IPS-18c (cell line): ENCODE results near the gene UPF1.

Source experiments
- H3K4me3 ChIP-seq: 2 replicates; pipeline ENCODE4 v1.7.0; 2013; ENCODE audit warnings: low read depth, mild to moderate bottlenecking, low read length, moderate library complexity; ENCODE audit not compliant: insufficient read depth
- H3K9me3 ChIP-seq: one replicate; pipeline ENCODE4 v1.6.1; 2013; ENCODE audit warnings: mild to moderate bottlenecking, low read length, moderate library complexity; ENCODE audit not compliant: control insufficient read depth, insufficient read depth

The UPF1 gene

DNA sequence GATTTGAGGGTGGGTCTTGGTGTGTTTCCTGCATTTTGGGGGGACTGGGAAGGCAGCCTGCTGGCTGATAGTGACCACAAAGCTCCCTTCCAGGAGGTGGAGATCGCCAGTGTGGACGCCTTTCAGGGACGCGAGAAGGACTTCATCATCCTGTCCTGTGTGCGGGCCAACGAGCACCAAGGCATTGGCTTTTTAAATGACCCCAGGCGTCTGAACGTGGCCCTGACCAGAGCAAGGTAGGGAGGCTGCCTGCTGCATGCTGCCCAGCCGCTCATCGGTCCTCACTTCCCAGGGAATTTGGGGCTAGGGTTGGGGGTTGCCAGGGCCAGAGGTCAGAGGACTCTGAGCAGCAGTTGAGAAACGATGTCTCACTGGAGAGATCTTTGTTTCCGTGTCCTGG is 30.2 kb downstream of the UPF1 start:
- no peaks in the 10 kb centered on the region for H3K9me3 ChIP-seq
- no peak overlapping the region for H3K4me3 ChIP-seq

DNA sequence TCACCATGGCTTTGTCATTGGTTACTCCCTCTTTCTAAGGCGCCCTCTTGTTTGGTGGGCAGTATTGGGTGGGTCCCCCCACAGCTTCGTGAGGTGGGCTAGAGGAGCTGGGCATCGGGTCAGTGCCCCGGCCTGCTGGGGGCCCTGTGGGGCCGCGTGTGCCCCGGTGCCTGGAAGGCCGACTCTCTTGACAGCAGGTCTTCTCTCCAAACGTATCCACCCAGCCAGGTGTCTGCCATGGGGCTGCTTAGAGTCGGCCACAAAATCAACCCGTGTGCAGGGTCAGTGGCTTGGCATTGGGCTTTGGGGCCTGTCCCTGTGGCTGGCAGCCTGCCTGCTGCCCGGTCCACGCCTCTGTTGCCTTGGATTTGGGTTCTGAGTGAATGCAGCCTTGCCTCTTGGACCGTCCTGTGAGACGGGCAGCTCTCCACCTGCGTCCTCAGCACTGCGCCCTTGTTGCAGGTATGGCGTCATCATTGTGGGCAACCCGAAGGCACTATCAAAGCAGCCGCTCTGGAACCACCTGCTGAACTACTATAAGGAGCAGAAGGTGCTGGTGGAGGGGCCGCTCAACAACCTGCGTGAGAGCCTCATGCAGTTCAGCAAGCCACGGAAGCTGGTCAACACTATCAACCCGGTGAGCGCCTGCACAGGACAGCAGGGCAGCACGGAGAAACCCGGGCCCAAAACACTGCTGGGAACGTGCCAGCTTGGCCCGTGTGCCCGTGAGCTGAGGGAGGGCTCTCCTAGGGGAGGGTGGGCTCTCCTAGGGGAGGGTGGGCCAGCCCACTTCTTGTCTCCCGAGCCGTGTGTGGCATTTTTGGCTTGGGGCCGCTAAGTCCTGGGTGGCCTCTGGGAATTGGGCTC is 31.4 kb downstream of the UPF1 start:
- Histone ChIP-seq H3K9me3 (no peaks in the 10 kb centered on the region), H3K4me3 (no peak overlapping the region)

DNA sequence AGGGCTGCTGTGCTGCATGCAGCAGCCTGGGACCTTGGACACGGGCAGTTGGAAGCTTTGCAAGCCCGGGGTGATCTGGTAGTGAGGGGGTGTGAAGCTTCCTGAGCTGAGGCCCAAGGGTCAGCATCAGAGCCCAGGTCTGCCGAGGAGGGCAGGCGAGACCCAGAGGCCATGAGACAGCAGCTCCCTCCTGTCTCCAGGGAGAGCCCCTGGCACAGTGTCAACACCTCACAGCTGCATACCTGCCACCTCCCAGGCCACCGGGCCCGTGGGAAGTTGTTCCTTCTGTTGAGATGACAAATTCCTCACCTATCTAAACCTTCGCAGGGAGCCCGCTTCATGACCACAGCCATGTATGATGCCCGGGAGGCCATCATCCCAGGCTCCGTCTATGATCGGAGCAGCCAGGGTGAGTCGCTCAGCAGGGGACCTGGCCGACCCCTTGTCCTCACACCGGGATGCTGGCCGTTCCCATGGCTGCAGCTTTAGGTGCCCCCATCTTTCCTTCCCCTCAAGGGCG is 32.1 kb downstream of the UPF1 start:
- no peak overlapping the region for H3K4me3 ChIP-seq

DNA sequence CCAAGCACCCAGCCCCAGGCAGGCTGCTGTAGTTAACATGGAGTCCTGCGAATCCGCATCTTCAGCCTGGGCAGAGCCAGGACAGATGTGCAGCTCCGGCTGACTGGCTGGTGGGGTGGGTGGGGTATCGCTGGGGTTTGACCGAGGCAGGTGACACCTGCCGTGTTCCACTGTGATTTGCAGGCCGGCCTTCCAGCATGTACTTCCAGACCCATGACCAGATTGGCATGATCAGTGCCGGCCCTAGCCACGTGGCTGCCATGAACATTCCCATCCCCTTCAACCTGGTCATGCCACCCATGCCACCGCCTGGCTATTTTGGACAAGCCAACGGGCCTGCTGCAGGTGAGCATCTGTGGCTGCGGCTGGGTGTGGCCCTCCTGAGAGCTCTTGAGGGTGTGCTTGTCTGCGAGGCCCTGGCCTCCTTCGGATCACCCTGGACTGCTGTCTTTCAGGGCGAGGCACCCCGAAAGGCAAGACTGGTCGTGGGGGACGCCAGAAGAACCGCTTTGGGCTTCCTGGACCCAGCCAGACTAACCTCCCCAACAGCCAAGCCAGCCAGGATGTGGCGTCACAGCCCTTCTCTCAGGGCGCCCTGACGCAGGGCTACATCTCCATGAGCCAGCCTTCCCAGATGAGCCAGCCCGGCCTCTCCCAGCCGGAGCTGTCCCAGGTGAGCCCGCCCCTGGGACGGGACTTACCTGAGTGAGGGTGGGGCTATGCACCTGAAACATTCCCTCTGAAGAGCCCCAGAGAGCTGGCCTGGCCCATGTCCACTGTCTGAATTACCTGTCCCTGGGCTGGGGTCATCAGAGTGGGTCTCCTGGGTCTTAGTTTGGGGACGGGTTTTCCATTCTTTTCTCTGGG is 33.6 kb downstream of the UPF1 start:
- Histone ChIP-seq H3K9me3 (no peaks in the 10 kb centered on the region), H3K4me3 (no peak overlapping the region)

More for the DNA sequence above, 32.1 kb downstream of the UPF1 start:
- H3K9me3 ChIP-seq = no peaks in the 10 kb centered on the region

DNA sequence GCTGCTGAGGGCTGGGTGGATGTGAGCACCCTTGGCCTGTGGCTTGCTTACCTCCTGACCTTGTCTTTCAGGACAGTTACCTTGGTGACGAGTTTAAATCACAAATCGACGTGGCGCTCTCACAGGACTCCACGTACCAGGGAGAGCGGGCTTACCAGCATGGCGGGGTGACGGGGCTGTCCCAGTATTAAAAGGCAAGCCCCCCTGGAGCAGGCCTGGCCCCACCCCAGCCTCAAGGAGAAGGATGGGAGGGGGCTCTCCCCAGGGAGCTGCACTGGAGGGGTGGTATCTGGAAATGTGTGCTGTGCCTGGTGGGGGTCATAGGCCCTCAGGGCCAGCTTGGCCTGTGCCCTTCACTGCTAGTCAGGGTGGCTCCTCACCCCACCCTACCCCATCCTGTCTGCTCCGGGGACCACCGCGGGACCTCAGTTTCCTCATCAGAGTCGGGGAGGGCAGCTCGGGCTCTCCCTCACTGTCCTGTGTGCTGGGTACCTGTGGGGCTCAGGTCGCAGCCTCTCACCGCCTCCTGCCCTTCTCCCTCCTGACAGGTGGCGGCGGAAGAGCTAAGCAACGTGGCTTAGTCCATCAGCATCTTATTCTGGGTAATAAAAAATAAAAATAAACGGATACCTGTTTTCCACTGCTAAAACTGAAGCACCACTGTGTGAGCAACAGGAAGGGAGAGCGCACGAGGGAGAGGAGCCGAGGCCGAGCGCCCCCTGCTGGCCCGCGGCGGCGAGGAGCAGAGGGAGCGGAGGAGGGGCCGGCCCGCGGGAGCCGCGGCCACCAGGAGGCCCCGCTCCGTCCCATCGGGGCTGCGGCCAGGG is 34.4 kb downstream of the UPF1 start:
- no peaks in the 10 kb centered on the region for H3K9me3 ChIP-seq
- H3K4me3 ChIP-seq = no peak overlapping the region

DNA sequence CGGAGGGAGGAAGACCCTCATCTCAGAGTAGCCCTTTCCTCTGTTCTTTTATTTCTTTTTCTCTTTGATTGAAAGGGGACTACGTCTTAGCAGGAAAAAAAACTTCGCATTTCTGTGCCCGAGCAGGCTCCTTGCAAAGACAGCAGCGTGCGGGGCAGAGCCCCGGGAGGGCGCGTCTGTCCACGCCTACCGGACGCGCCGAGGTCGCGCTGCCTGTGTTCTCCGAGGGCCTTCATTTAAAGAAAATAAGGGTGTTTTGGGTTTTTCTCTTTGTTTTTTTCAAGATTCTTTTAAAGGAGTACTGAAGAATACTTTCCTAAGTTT is 35.0 kb downstream of the UPF1 start:
- H3K4me3 ChIP-seq = no peak overlapping the region
- H3K9me3 ChIP-seq = no peaks in the 10 kb centered on the region

DNA sequence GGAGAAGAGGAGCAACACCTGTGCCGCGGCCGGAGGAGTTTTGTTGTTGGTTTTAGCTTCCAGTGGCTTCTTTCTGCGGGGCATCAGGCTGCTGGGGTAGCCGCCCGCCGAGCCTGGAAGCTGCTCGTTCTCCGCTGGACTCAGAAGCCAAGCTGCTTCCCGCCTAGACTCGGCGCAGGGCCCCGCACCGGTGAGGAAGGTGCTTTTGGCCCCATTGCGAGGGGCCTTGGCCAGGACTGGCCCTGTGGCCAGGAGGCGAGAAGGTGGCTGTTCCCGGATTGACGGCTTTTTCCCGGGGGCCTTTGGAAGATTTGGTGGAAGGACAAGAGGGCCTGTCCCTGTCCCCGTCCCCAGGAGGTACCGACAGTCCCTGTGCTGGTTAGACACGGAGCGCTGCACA is 35.4 kb downstream of the UPF1 start:
- Histone ChIP-seq H3K4me3 (no peak overlapping the region), H3K9me3 (no peaks in the 10 kb centered on the region)

DNA sequence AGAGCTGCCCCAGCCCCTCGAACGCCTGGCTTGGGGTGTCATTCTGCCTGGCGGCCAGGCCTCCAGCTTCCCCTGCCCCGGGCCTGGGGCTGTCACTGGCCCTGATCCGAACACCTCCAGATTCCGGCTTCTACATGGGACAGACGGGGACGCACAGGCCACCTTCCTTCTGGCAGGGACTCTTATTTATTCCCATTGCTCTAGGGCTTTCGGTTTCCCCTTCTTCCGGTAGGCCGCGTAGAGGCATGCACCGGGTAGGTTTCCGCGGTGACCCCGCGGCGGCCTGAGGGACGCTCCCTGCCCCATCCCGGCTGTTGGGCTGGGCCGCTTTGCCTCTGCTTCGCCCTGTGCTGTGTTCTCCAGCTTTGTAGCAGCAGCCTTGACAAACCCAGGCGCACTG is 36.0 kb downstream of the UPF1 start:
- no peak overlapping the region for H3K4me3 ChIP-seq
- H3K9me3 ChIP-seq = no peaks in the 10 kb centered on the region

DNA sequence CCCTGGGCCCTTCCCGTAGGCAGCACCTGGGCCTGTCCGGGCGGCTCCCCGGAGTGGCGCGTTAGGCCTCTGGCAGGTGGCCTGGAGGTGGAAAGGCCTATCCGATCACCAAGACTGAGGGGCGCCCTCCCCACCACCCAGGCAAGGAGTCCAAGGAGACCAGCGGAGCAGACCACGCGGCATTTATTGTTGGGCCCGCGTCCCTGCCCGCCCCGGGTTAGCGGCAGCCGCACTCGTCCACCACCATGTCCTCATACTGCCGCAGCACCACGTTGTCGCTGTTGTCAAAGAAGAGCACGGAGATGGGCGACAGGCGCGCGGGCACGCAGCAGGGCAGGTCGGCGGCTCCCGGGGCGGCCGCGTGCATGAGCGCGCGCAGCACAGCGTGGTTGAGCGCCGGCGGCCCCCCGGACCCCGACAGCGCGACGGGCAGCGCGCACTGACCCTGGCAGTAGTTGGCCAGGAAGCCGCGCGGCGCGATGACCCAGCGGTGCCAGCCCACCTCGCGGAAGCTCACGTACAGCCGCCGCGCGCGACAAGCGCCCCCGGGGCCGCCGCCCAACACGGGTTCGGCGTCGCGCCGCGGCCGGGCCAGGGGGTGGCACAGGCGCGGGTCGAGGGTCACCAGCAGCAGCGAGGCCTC is 36.7 kb downstream of the UPF1 start:
- no peak overlapping the region for H3K4me3 ChIP-seq

DNA sequence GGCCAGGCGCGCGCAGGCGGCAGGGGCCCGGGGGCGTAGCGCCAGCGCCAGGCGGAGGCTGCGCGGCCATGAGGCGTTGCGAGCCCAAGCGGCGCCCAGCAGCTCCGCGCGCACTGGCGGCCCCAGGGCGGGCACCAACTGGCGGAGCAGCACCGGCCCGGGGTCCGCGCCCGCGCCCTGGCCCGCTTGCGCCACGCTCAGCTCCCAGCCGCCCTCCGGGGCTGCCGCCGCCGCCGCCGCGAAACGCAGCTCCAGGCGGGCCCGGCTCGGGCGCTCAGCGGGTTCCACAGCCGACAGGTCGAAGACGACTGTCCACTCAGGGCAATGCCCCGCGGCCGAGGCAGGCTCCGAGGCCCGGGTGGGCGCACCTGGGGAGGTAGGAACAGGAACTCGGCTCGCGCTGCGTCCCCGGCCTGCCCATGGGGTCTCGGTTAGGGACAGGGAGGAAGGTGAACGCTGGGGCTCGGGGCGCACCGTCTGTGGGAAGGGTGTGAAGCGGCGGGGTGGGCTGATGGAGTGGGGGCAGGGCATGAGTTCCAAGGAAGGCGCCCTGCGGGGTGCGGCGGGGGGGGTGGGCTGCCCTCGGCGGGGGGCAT is 37.4 kb downstream of the UPF1 start:
- H3K9me3 ChIP-seq = no peaks in the 10 kb centered on the region
- no peak overlapping the region for H3K4me3 ChIP-seq

More for the DNA sequence above, 36.7 kb downstream of the UPF1 start:
- no peaks in the 10 kb centered on the region for H3K9me3 ChIP-seq

DNA sequence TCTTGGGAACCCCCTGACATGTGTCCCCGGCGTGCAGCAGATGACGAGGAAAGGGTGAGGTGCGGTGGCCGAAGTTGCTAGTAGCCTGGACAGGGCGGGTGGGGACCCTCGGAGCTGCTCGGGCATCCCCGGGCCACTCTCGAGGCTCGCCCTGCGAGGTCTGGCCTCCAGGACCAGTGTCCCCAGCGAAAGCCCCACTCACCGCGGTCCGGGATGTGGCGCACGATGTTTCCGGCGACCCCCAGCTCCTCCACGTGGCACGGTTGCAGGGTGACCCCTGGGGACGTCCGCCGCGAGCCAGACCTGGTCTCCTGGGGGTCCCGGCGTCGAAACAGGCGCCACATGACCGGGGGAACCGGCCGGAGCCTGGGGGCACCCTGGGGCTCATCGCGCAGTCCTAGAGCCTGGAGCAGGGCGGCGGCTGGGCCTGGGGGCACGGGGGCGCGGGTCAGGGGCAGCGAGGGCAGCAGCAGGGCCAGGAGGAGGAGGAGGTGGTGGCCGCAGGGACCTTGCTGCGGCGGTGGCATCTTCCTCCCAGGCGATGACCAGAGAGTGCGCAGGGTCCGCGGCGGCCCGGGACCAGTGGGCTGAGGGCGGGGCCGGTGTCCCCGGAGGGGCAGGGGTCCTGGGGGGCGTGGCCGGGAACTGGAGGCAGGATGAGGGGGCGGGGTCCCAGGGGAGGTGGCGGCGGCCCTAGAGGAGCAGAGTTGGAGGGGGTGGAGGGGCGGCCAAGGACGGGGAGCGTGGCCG is 38.2 kb downstream of the UPF1 start:
- no peaks in the 10 kb centered on the region for H3K9me3 ChIP-seq
- no peak overlapping the region for H3K4me3 ChIP-seq

DNA sequence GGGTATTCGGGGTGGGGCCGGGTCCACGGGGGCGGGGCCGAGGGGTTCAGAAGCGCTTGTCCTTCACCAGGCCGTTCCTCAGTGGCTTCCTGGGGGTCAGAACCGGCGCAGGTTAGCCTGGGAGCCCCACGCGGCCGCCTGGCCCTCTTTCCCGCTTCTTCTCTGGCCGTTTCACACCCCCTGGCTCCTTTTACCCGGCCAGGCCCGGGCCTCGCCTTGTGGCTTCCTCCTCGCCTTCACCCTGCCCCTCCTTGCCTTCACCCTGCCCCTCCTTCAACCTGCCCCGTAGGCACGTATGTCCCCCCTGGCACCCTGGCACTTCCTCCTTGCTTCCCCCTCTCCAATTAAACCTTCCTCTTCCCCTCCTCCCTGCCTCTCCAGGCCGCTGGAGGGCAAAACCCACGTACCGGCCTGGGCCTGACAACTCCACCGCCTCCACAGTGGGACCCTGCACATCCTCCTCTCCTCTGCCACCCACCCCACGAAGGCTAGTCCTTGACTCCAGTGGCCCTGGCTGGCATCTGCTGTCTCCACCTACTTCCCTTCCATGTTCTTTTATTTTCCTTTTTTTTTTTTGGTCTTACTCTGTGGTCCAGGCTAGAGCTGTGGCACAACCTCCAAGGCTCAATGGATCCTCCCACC is 38.9 kb downstream of the UPF1 start:
- H3K9me3 ChIP-seq = no peaks in the 10 kb centered on the region
- no peak overlapping the region for H3K4me3 ChIP-seq

DNA sequence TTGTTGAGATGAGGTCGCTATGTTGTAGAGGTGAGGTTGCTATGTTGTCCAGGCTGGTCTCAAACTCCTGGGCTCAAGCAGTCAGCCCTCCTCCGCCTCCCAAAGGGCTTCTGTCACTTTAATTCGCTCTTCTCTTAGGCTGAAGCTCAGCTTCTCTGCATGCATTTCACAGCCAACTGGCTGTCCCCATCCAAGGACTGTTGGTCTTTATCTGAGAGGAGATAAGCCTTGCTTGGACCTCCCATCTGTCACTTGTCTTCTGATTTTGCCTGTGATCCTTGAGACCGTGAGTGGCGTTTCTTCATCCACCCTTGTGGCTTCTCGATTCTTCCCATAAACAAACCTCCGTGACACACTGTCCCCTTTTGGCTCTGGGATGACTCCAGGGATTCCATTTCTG is 39.8 kb downstream of the UPF1 start:
- H3K9me3 ChIP-seq = no peaks in the 10 kb centered on the region
- no peak overlapping the region for H3K4me3 ChIP-seq

DNA sequence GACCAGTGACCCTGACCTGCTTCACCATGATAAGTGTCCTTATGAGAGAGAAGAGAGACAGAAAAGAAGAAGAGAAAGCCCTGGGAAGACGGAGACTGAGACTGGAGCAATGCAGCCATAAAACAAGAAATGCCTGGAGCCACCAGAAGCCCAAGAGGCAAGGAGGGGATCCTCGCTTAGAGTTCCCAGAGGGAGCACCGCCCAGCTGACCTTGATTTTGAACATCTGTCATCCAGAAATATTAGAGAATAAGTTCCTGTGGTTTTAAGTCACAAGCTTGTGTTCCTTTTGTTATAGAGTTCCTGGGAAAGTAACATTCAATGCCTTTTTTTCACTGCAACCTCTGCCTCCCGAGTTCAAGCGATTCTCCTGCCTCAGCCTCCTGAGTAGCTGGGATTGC is 44.0 kb downstream of the UPF1 start:
- Histone ChIP-seq H3K4me3 (no peak overlapping the region), H3K9me3 (no peaks in the 10 kb centered on the region)

DNA sequence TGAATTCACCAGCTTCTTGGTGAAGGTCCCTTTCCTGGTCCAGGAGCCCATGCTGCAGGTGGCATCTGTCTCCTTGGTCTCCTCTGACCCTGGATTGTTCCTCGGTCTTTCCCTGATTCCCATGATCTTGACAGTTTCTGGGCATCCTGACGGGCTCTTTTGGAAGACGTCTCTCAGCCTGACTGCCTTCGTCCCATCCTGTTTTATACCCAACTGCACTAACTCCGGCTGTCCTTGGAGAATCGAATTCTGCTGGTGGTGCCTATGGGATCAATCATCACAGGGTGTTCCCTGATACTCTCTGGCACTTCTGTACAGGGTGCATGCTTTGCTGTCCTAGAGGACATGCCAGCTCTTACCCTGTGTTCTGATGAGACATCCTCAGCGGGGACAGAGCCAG is 45.1 kb downstream of the UPF1 start:
- Histone ChIP-seq H3K4me3 (no peak overlapping the region), H3K9me3 (no peaks in the 10 kb centered on the region)
